ENCODE measurements around the gene RANGRF. TPM values are rescaled to one million over a fixed set of nuclear protein-coding genes. Genes with fewer than 3 reads are reported as not detected.

The RANGRF gene
- total RNA-seq, 1 donor from 2014 or later: 11.9 TPM

DNA sequence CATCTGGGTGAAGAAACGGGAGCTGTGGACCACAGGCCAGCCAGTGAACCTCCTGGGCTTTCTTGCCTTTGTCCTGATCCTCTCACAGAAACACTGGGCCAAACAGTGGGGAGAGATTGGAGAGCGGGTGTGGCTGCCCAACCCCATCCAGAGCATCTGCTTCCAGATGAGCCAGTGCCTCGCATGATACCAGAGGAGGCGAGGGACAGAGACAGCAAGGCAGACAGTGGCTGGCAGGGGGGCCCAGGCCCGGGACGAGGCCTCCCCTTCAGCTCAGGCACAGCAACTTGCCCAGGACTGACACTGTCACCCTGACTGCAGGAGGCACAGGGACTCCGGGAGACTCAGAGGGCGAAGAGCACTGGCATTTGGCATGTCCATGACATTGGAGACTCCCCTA is 33.6 kb downstream of the RANGRF start:
- H3K9me3 Mint-ChIP-seq: no peaks in the 10 kb centered on the region
- Histone ChIP-seq H3K4me1 (no peaks in the 10 kb centered on the region), H3K79me2 (ENCODE audit: low read depth) (no peaks in the 10 kb centered on the region), H3K27me3 (peaks cover 37% of the 10 kb centered on the region), H3K9me3 (ENCODE audit: low read depth) (no peaks in the 10 kb centered on the region), H3K9ac (no peak overlapping the region), H2AFZ (replicated peaks) (no peak overlapping the region), H3K4me3 (no peak overlapping the region), H4K20me1 (ENCODE audit: low read depth) (no peaks in the 10 kb centered on the region), H3F3A (ENCODE audit: low read depth) (no peaks in the 10 kb centered on the region), H3K27ac (no peak overlapping the region), H3K4me2 (no peak overlapping the region), H3K36me3 (no peaks in the 10 kb centered on the region)
- H3K27ac Mint-ChIP-seq: no peak overlapping the region
- no peaks in the 10 kb centered on the region for H3K36me3 Mint-ChIP-seq
- TF ChIP-seq EZH2 (IDR thresholded peaks at IDR 0.05) (no peak), EZH2phosphoT487 (IDR thresholded peaks at IDR 0.05) (no peak), CTCF (IDR thresholded peaks at IDR 0.05) (no peak)
- peaks cover 8% of the 10 kb centered on the region for H3K4me1 Mint-ChIP-seq
- DNase-seq (ENCODE audit: low spot score): no peak
- peaks cover 11% of the 10 kb centered on the region for H3K27me3 Mint-ChIP-seq (ENCODE audit: insufficient read depth, low read depth)
- H3K4me3 Mint-ChIP-seq: no peak overlapping the region

GRCh38 chr17:8324132-8324531 is 35.7 kb downstream of the RANGRF start:
- no peaks in the 10 kb centered on the region for H3K79me2 ChIP-seq (ENCODE audit: low read depth)
- Mint-ChIP-seq H3K9me3 (no peaks in the 10 kb centered on the region), H3K4me3 (no peak overlapping the region), H3K4me1 (peaks cover 10% of the 10 kb centered on the region), H3K27ac (no peak overlapping the region), H3K36me3 (no peaks in the 10 kb centered on the region), H3K27me3 (ENCODE audit: insufficient read depth, low read depth) (peaks cover 15% of the 10 kb centered on the region)
- H3K4me3 ChIP-seq: no peak overlapping the region
- peaks cover 33% of the 10 kb centered on the region for H3K27me3 ChIP-seq
- no peaks in the 10 kb centered on the region for H3K9me3 ChIP-seq (ENCODE audit: low read depth)
- no peak overlapping the region for H3K4me2 ChIP-seq
- no peaks in the 10 kb centered on the region for H4K20me1 ChIP-seq (ENCODE audit: low read depth)
- TF ChIP-seq EZH2phosphoT487 (IDR thresholded peaks at IDR 0.05) (no peak), EZH2 (IDR thresholded peaks at IDR 0.05) (no peak), CTCF (IDR thresholded peaks at IDR 0.05) (no peak)
- no peak overlapping the region for H3K27ac ChIP-seq
- H2AFZ ChIP-seq (replicated peaks): no peak overlapping the region
- peaks cover 11% of the 10 kb centered on the region for H3F3A ChIP-seq (ENCODE audit: low read depth)
- H3K9ac ChIP-seq: no peak overlapping the region
- no peak for DNase-seq (ENCODE audit: low spot score)
- H3K4me1 ChIP-seq: no peaks in the 10 kb centered on the region
- no peaks in the 10 kb centered on the region for H3K36me3 ChIP-seq

- no peaks in the 10 kb centered on the region for H3K36me3 Mint-ChIP-seq
- Histone ChIP-seq H3K27ac (no peak overlapping the region), H3F3A (ENCODE audit: low read depth) (peaks cover 11% of the 10 kb centered on the region), H3K36me3 (no peaks in the 10 kb centered on the region), H3K9ac (no peak overlapping the region), H3K9me3 (ENCODE audit: low read depth) (no peaks in the 10 kb centered on the region), H2AFZ (replicated peaks) (no peak overlapping the region), H3K27me3 (peaks cover 33% of the 10 kb centered on the region), H3K4me1 (no peaks in the 10 kb centered on the region), H3K4me2 (no peak overlapping the region), H4K20me1 (ENCODE audit: low read depth) (no peaks in the 10 kb centered on the region), H3K79me2 (ENCODE audit: low read depth) (no peaks in the 10 kb centered on the region), H3K4me3 (no peak overlapping the region)
- no peaks in the 10 kb centered on the region for H3K9me3 Mint-ChIP-seq
- no peak overlapping the region for H3K27ac Mint-ChIP-seq
- no peak overlapping the region for H3K4me3 Mint-ChIP-seq
- no peak for DNase-seq (ENCODE audit: low spot score)
- no peak for TF ChIP-seq CTCF (IDR thresholded peaks at IDR 0.05)
- no peak for TF ChIP-seq EZH2 (IDR thresholded peaks at IDR 0.05)
- peaks cover 15% of the 10 kb centered on the region for H3K27me3 Mint-ChIP-seq (ENCODE audit: insufficient read depth, low read depth)
- peaks cover 10% of the 10 kb centered on the region for H3K4me1 Mint-ChIP-seq
Measured at GRCh38 chr17:8324923-8325322, 36.5 kb downstream of the RANGRF start.

Measured in neural progenitor cell (in vitro differentiated cells).